Measurements from ENCODE around the gene GCFC2. TPM values are rescaled to one million over a fixed set of nuclear protein-coding genes. Genes with fewer than 3 reads are reported as not detected.
A peak's percentile ranks its signal among the peaks of the same experiment; 100 is the strongest.

Gene GCFC2
- total and polyA plus RNA-seq, 2 of the 13 experiments (the other 11 are each of a cell fraction or from before 2014, with no cell fraction given): 26.8 to 49.0 TPM

GRCh38 chr2:75616933-75617332 is 93.8 kb downstream of the GCFC2 start:
- Histone ChIP-seq H2AFZ (ENCODE audit: low read length) (no peak overlapping the region), H4K20me1 (ENCODE audit: insufficient read depth, low read length) (no peaks in the 10 kb centered on the region), H3K9me3 (ENCODE audit: low read length) (no peaks in the 10 kb centered on the region), H3K4me2 (ENCODE audit: low read depth, low read length) (no peak overlapping the region), H3K27me3 (ENCODE audit: control insufficient read depth in 1 of 2, insufficient read depth in 2 of 2, low read length in 2 of 2) (no peaks in the 10 kb centered on the region), H3K36me3 (replicated peaks in 1 of 2; ENCODE audit: control insufficient read depth in 1 of 2, insufficient read depth in 2 of 2, low read length in 2 of 2) (no peaks in the 10 kb centered on the region), H3K9ac (ENCODE audit: insufficient read depth, low read depth, low read length) (no peak overlapping the region), H3K4me1 (ENCODE audit: insufficient read depth, low read length) (peaks cover 22% of the 10 kb centered on the region), H3K27ac (ENCODE audit: extremely low read length, insufficient read depth, low read length) (no peak overlapping the region), H3K79me2 (ENCODE audit: insufficient read depth, low read length) (no peaks in the 10 kb centered on the region), H3K4me3 (replicated peaks in 1 of 3; ENCODE audit: insufficient read depth in 1 of 3, low read depth in 2 of 3, low read length in 3 of 3) (no peak overlapping the region)
- WGBS (ENCODE audit: low lambda C conversion rate): 75% methylated on average over 3 of the region's 3 CpGs
- ATAC-seq (no peak), DNase-seq (ENCODE audit: low spot score) (no peak), FAIRE-seq (no peak)
- ChIA-PET CTCF (ENCODE audit: low intra/inter-chr PET ratio, low total read pairs) (no interaction called here), POLR2A (no interaction called here)
- TF ChIP-seq ZNF564 (CRISPR knock-in tag; IDR thresholded peaks at IDR 0.05) (peak; percentile 95), NCOR1 (IDR thresholded peaks at IDR 0.05; ENCODE audit: borderline replicate concordance, low read length) (no peak)
- in situ Hi-C loops (cut with HindIII; ENCODE audit: extremely low pct_ligation_motif_present, low pct_unique_long_range_greater_than_20kb) (loop anchor here (25.0 kb wide), 1 partner anchor 555 kb away; no protein-coding TSS in a partner anchor), intact Hi-C loops (cut with micrococcal nuclease; ENCODE audit: unreplicated experiment) (no loop called here)
- BruUV-seq (replicated peaks): no TSS peak

- ATAC-seq: no peak
- intact Hi-C loops (cut with micrococcal nuclease; ENCODE audit: unreplicated experiment): no loop called here
- H3K27ac ChIP-seq (ENCODE audit: extremely low read length, insufficient read depth, low read length): no peak overlapping the region
- ChIA-PET POLR2A (no interaction called here), CTCF (ENCODE audit: low intra/inter-chr PET ratio, low total read pairs) (no interaction called here)
- no peaks in the 10 kb centered on the region for H3K79me2 ChIP-seq (ENCODE audit: insufficient read depth, low read length)
- H3K27me3 ChIP-seq (ENCODE audit: control insufficient read depth in 1 of 2, insufficient read depth in 2 of 2, low read length in 2 of 2): no peaks in the 10 kb centered on the region
- DNase-seq (ENCODE audit: low spot score): no peak
- no peaks in the 10 kb centered on the region for H4K20me1 ChIP-seq (ENCODE audit: insufficient read depth, low read length)
- no peak for FAIRE-seq
- 91% methylated on average over 4 of the region's 4 CpGs for WGBS (ENCODE audit: low lambda C conversion rate)
- in situ Hi-C loops (cut with HindIII; ENCODE audit: extremely low pct_ligation_motif_present, low pct_unique_long_range_greater_than_20kb): loop anchor here (25.0 kb wide), 1 partner anchor 554 kb away; no protein-coding TSS in a partner anchor
- peaks cover 22% of the 10 kb centered on the region for H3K4me1 ChIP-seq (ENCODE audit: insufficient read depth, low read length)
- H3K9ac ChIP-seq (ENCODE audit: insufficient read depth, low read depth, low read length): no peak overlapping the region
- no peak overlapping the region for H2AFZ ChIP-seq (ENCODE audit: low read length)
- no peak overlapping the region for H3K4me3 ChIP-seq (replicated peaks in 1 of 3; ENCODE audit: insufficient read depth in 1 of 3, low read depth in 2 of 3, low read length in 3 of 3)
- no peaks in the 10 kb centered on the region for H3K9me3 ChIP-seq (ENCODE audit: low read length)
- no peaks in the 10 kb centered on the region for H3K36me3 ChIP-seq (replicated peaks in 1 of 2; ENCODE audit: control insufficient read depth in 1 of 2, insufficient read depth in 2 of 2, low read length in 2 of 2)
- no peak overlapping the region for H3K4me2 ChIP-seq (ENCODE audit: low read depth, low read length)
- TF ChIP-seq CTCF (CRISPR knock-in tag; IDR thresholded peaks at IDR 0.05): no peak
- no peak for TF ChIP-seq EED (CRISPR knock-in tag; IDR thresholded peaks at IDR 0.05)
- TF ChIP-seq KLF15 (CRISPR knock-in tag; IDR thresholded peaks at IDR 0.05; ENCODE audit: borderline replicate concordance): no peak
- no peak for TF ChIP-seq FOSL1 (CRISPR knock-in tag; IDR thresholded peaks at IDR 0.05; ENCODE audit: borderline replicate concordance)
- no peak for TF ChIP-seq SOX6 (IDR thresholded peaks at IDR 0.05)
- no peak for TF ChIP-seq SOX6 (CRISPR knock-in tag; IDR thresholded peaks at IDR 0.05)
- no peak for TF ChIP-seq PREB (CRISPR knock-in tag; IDR thresholded peaks at IDR 0.05)
- no peak for TF ChIP-seq KLF9 (CRISPR knock-in tag; IDR thresholded peaks at IDR 0.05; ENCODE audit: low read depth)
- TF ChIP-seq GATA4 (IDR thresholded peaks at IDR 0.05; ENCODE audit: borderline replicate concordance, low read depth): no peak
- no peak for TF ChIP-seq DRAP1 (CRISPR knock-in tag; IDR thresholded peaks at IDR 0.05)
- TF ChIP-seq ZNF768 (CRISPR knock-in tag; IDR thresholded peaks at IDR 0.05): no peak
- TF ChIP-seq NR2C2 (CRISPR knock-in tag; IDR thresholded peaks at IDR 0.05; ENCODE audit: borderline replicate concordance): no peak
- TF ChIP-seq ZNF790 (CRISPR knock-in tag; IDR thresholded peaks at IDR 0.05; ENCODE audit: borderline replicate concordance): no peak
- TF ChIP-seq SCMH1 (CRISPR knock-in tag; IDR thresholded peaks at IDR 0.05; ENCODE audit: borderline replicate concordance): no peak
- no TSS peak for BruUV-seq (replicated peaks)
These were observed 94.3 kb downstream of the GCFC2 start for GRCh38 chr2:75616406-75616805.
